AG04450 (cell line): Measurements from ENCODE around the gene CAPS. TPM values are rescaled to one million over a fixed set of nuclear protein-coding genes. Genes with fewer than 3 reads are reported as not detected.

ENCODE experiments used
- CTCF ChIA-PET: fragments of 300-600, 350-600 bp; formaldehyde crosslinking; extraction: SDS; loops from one replicate; lab custom pipeline; 2022; ENCODE audit warnings: antibody characterized with exemption, inconsistent platforms; lab: Charles Lee
- POLR2A ChIA-PET: fragments of 350-600 bp; formaldehyde crosslinking; extraction: SDS; loops from one replicate; lab custom pipeline; 2021; ENCODE audit warnings: antibody characterized with exemption, inconsistent platforms; lab: Yijun Ruan, JAX
- DNase-seq: peaks from one replicate; pipeline ENCODE4 v3.0.0-alpha.2; 2011; ENCODE audit warnings: low read depth, low spot score
- H3K27ac ChIP-seq: one replicate; pipeline ENCODE4 v1.5.1; 2012; ENCODE audit warnings: low read depth, low read length, control low read depth
- H3K27me3 ChIP-seq: one replicate; pipeline ENCODE4 v1.6.0; 2012; ENCODE audit warnings: low read length; ENCODE audit not compliant: control insufficient read depth, insufficient read depth
- H3K4me3 ChIP-seq: 2 replicates; pipeline ENCODE4 v1.5.1; 2011; ENCODE audit warnings: mild to moderate bottlenecking, low read depth, low read length, control low read depth
- H3K9me3 ChIP-seq: 2 replicates; pipeline ENCODE4 v1.5.1; 2012; ENCODE audit warnings: low read length; ENCODE audit not compliant: control insufficient read depth, insufficient read depth
- polyA plus RNA-seq: library from polyadenylated mRNA; depleted of rRNA; stranded (reverse); fragments of >200 nt; gene quantifications from 2 replicates; pipeline ENCODE4 v1.2.3, GENCODE V29; 2011
- TF ChIP-seq, protein P1 (sequence below): IDR thresholded peaks from 2 replicates; pipeline ENCODE4 v1.5.1; 2011; ENCODE audit warnings: low read depth, low read length, control low read depth, inconsistent platforms

The CAPS gene
- polyA plus RNA-seq, 1 experiment, result 2.7 TPM

DNA sequence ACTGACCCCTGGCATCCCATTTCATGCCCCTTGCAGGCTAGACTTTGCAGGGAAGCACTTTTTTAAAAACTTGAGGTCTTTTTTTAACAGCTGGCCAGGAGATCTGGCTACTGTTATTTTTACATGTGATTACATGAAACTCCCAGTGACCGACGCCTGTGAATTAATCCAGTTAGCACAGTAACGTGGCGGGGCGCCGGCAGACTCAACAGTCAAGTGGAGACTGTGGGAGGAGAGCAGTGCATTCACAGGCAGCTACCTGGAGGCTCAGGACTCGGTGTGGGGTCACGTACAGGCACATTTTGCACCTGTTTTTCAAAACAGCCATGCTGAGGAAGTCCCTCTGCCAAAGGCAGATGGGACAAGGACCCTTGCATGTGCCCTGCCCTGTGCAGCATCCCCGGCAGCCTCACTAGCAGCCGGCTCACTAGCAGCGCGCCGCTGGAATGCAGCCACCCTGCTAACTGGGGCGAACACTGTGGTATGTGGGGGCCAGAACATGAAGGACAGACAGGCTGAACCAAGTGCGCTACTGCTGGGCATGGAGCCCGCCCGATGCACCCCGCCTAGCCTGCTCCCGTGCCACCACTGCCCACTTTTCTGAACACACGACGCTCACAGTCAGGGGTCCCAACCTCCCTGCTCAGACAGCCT, 18.7 kb downstream of the CAPS start:
- TF ChIP-seq, protein P1, sequence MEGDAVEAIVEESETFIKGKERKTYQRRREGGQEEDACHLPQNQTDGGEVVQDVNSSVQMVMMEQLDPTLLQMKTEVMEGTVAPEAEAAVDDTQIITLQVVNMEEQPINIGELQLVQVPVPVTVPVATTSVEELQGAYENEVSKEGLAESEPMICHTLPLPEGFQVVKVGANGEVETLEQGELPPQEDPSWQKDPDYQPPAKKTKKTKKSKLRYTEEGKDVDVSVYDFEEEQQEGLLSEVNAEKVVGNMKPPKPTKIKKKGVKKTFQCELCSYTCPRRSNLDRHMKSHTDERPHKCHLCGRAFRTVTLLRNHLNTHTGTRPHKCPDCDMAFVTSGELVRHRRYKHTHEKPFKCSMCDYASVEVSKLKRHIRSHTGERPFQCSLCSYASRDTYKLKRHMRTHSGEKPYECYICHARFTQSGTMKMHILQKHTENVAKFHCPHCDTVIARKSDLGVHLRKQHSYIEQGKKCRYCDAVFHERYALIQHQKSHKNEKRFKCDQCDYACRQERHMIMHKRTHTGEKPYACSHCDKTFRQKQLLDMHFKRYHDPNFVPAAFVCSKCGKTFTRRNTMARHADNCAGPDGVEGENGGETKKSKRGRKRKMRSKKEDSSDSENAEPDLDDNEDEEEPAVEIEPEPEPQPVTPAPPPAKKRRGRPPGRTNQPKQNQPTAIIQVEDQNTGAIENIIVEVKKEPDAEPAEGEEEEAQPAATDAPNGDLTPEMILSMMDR, result no peak
- no peaks in the 10 kb centered on the region for H3K9me3 ChIP-seq

DNA sequence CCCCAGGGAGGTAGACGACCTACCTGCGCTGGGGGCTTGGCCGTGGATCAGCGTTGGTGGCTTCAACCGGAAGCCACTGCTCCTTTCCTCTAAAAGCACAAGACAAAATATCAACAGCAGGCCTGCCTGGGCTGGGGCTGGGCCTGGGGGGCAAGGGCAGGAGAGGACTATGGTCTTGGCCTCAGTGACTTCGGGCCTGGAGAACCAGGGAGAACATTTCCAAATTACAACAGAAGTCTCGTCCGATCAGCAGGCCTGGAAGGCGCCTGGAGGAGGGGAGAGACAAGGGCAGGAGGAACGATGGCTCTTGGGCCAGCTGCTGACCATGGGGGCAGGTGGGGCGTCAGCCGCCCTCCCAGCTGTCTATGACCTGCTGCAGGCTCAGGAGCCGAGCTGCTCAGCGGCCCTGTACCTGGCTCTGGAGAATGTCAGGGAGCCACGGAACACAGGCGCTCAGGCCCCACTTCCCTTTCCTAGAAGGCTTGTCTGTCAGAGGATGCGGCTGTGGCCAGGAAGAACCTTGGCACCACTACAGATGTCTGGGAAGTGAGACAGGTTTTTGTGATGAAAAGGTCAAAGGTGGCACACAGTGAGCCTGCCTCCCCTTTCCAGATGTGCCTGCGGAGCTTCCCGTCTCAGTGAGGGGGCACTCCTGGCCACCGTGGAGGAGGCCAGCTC, 19.5 kb downstream of the CAPS start:
- H3K27me3 ChIP-seq, result no peaks in the 10 kb centered on the region
- ChIA-PET POLR2A (interaction anchor here (3.0 kb wide), 1 partner anchor 33 kb away, joined by 22 read pairs; no protein-coding TSS in a partner anchor), CTCF (interaction anchor here (0.5 to 4.3 kb wide), 2 partner anchors 34 to 131 kb away, joined by 3 to 26 read pairs; no protein-coding TSS in a partner anchor)
- peak overlapping the region; percentile 98 for H3K27ac ChIP-seq
- H3K9me3 ChIP-seq, result no peaks in the 10 kb centered on the region
- H3K4me3 ChIP-seq, result no peak overlapping the region
- TF ChIP-seq, protein P1, result no peak
- no peak for DNase-seq

More for the DNA sequence above, 18.7 kb downstream of the CAPS start:
- CTCF ChIA-PET, result no interaction called here
- H3K4me3 ChIP-seq, result no peak overlapping the region
- H3K27me3 ChIP-seq, result no peaks in the 10 kb centered on the region
- DNase-seq, result no peak
- no peak overlapping the region for H3K27ac ChIP-seq
- POLR2A ChIA-PET, result no interaction called here

DNA sequence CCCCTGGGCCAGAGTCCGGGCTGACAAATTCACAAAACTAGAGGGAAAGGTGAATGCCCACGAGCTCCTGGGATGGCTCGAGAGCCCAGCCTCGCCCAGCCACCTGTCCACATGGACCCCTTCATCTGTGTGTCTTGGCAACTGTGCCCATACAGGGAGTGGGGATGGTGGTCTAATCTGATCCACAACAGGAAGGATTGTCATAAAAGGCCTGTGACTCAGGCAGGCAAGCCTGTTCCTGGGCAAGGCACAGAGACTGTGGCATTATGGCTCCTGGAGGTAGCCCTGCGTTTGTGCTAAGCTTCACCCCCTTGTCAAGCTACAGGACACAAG, 20.0 kb downstream of the CAPS start:
- ChIA-PET CTCF (interaction anchor here (0.5 to 4.3 kb wide), 2 partner anchors 34 to 131 kb away, joined by 3 to 26 read pairs; no protein-coding TSS in a partner anchor), POLR2A (interaction anchor here (2.2 to 3.0 kb wide), 2 partner anchors 28 to 32 kb away, joined by 18 to 22 read pairs; no protein-coding TSS in a partner anchor)
- Histone ChIP-seq H3K27ac (peak overlapping the region; percentile 98), H3K4me3 (no peak overlapping the region), H3K27me3 (no peaks in the 10 kb centered on the region), H3K9me3 (no peaks in the 10 kb centered on the region)
- TF ChIP-seq, protein P1, result no peak
- DNase-seq, result no peak

DNA sequence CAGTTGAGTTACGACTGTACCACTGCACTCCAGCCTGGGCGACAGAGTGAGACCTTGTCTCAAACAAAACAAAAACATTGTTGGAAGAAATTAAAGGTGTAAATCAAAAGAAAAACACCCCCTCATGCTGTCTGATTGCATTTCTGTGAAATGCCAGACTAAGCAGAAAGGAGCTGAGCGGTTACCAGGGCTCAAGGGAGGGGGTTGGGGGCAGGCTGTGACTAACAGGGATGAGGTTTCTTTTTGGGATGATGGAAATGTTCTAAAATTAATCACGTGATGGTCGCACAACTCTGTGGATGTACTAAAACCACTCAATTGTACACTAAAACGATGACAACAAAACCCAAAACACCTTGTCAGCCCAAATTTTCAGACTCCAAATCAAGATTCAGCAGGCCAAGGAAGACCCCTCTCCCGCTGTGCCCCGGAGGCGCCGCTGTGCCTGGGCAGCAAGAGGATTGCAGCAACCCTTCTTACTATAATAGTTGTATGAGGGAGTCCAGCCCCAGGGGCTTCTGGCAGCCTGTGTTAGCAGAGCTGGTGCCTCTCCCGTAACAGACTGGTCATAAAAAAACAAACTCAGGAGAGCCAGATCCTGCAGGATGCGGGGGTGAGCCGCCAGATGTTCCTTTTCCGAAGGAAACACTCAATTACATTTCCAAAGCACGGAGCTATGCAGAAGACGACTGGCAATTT, 20.9 kb downstream of the CAPS start:
- POLR2A ChIA-PET, result interaction anchor here (0.8 to 3.0 kb wide), 12 partner anchors 13 to 337 kb away, joined by 3 to 22 read pairs (median 7); partner anchors contain the start of genes NDUFA11, RANBP3 and VMAC
- CTCF ChIA-PET, result interaction anchor here (1.2 to 4.3 kb wide), 3 partner anchors 33 to 131 kb away, joined by 3 to 26 read pairs (median 15); no protein-coding TSS in a partner anchor
- Histone ChIP-seq H3K9me3 (no peaks in the 10 kb centered on the region), H3K27me3 (no peaks in the 10 kb centered on the region), H3K4me3 (peak overlapping the region; percentile 39), H3K27ac (peak overlapping the region; percentile 98)
- TF ChIP-seq, protein P1, result no peak
- DNase-seq, result peak; percentile 84
